Stimulated activated CD8-positive, alpha-beta memory T cell treated with anti-CD3 and anti-CD28 coated beads, Interleukin-2, amount 100 ng/mL, for 48 hours (primary cell): ENCODE results near the gene HBE1.
"Not testable (repeated sequence)": the region's sequence is repeated elsewhere in the genome, so short reads cannot be mapped to it uniquely, and the experiment has no call there.

Experiments
- DNase-seq, 2 donors: peaks; one replicate each; pipeline ENCODE4 v3.0.0-alpha.2; 2020; ENCODE audit warnings: low read depth in 2 of 2

Gene HBE1

DNA sequence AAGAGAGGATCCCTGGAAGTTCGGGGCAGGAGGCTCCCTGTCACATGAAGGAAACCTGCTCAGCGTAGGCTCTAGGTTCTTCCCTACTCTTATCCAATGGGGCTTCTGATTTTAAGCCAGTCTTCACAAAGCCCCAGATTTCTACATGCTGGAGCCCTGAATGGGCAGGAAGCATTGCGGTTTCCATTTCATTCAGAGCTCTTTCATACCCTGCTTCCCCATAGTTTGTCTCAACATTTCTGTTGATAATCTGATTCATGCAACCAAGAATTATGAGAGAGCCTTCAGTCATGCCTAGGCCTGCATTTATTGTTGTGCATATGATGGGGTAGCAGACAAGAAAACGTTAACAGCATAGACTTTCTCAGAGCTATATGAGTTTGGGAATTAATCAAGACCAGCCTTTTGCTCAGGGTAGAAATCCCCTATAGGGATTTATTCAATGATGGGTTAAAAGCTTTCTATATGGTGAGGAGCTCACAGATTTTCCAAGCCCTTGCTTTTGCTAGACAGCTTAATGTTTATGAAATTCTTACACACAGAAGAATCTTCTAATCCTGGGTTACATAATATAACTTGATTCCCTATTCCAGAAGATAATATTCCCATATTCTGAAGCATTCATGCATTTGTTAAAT is 16.1 kb upstream of the HBE1 start:
- DNase-seq, result no peak

- DNase-seq, result no peak
These were observed 14.9 kb upstream of the HBE1 start for GRCh38 chr11:5284637-5285036.

GRCh38 chr11:5283882-5284281 is 14.1 kb upstream of the HBE1 start:
- DNase-seq, result no peak

DNA sequence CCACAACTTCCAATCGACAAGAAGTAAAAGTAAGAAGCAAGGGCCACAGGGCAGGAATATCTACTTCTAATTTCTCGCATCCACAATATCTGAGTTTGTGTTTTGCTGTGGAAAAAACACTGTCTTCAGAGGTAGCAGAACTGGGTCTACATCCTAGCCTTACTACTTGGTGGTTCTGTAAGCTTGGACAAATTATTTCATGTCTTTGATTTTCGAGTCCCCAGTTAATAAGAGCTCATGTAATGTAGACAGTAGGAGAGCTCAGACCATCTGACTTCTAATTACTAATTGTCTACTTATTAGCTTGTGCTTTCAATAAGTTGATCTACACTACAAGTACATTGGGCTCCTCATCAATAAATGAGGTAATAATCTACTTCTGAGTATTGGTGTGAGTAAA is 13.3 kb upstream of the HBE1 start:
- DNase-seq, result no peak

DNA sequence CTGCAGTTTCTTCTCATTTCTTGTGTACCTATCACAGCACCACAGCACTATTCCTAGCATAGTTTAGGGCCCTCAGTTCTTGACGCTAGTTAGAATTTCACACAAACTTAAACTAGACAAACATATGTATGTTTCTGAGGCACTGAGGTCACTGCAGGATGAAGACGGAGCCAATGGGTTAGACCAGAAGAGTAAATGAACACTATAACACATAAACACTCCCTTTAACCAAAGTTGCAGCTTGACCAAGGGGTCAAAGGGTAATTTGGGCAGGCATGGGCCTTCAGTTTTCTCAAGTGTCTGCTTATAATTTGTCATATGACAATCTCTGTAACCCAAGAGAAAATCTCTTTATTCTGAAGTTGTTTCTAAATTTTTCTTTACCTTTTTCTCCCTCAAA is 12.9 kb upstream of the HBE1 start:
- no peak for DNase-seq

GRCh38 chr11:5281596-5281995 is 11.9 kb upstream of the HBE1 start:
- DNase-seq, result no peak

- peak in 1 of 2 donors; percentile 3 for DNase-seq
These were observed 10.9 kb upstream of the HBE1 start for GRCh38 chr11:5280582-5281102.

- no peak for DNase-seq
These were observed 9.8 kb upstream of the HBE1 start for GRCh38 chr11:5279471-5280090.

DNA sequence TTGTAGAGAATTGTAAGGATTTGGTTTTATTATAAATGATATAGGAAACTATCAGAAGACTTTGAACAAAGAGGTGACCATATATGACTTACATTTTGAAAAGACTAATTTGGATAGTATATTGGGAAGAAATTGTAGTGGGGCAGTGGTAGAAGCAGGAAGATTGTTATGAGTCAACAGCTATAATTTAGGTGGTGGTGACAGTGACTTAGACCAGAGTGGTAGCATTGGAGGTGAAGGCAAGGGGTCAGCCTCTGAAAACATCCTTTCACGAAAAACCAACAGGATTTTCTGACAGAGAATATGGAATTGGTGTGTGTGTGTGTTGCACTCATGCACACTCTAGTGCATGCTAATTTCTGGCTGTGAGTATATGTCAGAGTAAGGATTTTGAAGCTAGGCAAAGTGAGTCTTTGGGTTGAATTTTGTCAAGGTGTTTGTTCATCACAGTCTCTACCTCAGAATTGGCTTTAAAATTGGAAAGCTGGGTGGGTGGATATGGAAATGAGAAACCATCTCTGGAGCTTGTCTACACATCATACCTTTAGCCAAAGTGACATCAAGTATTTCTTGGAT is 8.2 kb upstream of the HBE1 start:
- no peak for DNase-seq

DNA sequence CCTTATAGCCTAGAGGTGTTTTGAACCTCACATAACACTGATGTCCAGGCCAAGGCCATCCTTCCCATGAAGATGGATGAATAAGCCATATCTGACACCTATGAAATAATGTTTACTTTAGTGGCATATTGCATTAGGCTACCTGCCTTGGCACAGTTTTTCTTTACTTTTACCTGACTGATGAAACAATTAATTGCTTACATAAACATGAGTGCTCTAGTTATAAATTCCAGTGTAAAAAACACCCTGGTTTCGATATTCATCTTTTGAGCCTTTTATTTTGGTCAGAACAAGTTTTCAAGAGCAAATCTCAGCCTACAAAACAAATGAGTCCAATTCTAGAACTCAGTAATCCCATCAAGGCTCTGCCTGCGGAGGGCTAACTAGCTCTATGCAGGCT is 7.0 kb upstream of the HBE1 start:
- DNase-seq, result no peak

DNA sequence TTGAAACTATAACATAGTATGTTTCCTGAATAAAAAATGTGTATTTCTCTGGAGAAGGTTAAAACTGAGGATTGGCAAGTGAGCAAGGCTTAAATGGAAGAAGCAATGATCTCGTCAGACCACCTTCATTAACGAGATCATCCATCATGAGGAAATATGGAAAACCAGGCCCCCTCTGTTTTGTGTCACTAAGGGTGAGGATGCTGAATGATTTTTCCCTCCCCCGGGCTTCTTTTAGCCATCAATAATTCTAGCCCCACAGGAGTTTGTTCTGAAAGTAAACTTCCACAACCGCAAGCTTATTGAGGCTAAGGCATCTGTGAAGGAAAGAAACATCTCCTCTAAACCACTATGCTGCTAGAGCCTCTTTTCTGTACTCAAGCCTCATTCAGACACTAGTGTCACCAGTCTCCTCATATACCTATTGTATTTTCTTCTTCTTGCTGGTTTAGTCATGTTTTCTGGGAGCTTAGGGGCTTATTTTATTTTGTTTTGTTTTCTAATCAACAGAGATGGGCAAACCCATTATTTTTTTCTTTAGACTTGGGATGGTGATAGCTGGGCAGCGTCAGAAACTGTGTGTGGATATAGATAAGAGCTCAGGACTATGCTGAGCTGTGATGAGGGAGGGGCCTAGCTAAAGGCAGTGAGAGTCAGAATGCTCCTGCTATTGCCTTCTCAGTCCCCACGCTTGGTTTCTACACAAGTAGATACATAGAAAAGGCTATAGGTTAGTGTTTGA is 5.8 kb upstream of the HBE1 start:
- DNase-seq, result no peak

DNA sequence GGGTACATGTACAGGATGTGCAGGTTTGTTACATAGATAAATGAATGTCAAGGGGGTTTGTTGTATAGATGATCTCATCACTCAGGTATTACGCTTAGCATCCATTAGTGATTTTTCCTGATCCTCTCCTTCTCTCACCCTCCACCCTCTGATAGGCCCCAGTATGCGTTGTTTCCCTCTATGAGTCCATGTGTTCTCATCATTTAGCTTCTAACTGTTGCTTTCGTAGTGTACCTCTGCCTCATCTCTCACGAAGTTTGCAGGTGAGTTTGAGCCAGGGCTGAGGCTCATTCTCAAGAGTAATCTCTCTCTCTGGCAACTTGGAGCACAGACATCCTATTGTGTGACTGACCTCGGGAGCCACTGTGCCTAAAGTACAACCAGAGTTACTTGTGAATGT is 4.7 kb upstream of the HBE1 start:
- no peak for DNase-seq

DNA sequence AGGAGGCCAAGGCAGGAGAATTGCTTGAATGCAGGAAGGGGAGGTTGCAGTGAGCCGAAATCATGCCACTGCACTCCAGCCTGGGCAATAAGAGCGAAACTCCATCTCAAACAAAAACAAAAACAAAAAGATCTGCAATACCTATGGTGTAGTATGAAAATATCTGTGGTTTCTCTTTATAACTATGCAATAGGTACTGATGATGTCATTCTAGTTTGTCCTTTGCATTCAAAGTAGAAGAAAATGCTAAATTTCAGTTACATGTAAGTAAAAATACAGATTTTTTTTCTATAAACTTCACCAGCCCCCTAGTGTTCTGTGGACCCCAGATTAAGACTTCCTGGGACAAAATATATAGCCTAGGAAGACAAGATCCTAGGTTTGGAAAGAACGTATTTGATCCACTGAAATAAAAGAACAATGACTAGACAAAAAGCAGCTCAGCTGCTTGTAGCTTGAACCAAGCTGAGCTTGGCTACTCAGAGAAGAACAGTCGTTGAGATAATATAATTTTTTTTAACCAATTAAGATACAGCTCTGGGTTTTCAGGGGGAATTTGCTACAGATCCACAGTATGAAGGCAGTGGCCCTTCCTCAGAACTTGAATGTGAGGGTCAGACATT is 2.8 kb upstream of the HBE1 start:
- DNase-seq, result no peak

DNA sequence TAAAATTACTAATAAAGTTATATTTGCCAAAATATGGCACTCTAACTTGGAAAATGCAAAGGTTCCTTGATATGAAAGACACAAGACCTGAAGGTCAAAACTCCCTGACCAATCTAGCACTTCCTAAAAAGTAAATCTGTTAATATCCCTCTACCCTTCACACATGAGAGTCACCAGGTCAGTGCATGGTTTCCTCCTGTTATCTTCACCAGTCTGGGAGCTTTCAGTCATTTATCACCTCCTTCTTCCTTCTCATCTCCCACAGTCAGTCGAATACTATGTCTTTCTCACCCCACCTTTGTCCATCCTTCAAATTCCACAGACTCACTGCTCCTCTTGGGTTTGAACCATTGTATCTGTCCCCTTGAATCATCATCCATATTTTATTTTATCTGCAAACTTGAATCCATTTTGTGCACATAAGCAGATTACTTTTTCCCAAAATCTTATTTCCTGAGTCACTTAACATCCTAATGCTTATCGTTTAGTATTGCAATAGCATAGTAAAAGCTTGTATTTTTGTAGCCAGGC is 2.6 kb downstream of the HBE1 start:
- DNase-seq, result no peak

DNA sequence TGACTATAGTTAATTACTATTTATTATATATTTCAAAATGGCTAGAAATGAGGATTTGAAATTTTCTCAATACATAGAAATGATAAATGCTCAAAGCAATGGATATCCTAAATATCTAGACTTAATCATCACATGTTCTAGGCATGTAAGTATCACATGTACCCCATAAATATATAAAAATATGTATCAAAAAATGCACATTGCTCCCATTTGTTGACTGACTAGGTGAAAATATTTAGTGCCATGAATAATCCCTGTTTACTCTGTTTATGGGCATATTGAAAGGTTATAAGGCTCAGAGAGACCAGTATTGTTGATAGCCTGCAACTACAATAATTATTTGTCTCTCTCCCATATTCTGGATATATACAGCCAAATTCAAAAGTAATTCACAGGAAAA is 3.1 kb downstream of the HBE1 start:
- DNase-seq, result no peak

DNA sequence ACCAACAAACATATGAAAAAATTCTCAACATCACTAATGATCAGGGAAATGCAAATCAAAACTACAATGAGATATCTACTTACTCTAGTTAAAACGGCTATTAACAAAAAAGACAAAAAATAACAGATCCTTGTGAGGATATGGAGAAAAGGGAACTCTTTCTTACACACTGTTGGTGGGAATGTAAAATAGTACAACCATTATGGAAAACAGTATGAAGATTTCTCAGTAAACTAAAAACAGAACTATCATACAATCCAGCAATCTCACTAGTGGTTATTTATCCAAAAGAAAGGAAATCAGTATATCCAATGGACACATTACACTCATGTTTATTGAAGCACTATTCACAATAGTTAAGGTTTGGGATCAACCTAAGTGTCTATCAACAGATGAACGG is 3.9 kb downstream of the HBE1 start:
- DNase-seq, result no peak

- no peak for DNase-seq
These were observed 11.0 kb downstream of the HBE1 start for GRCh38 chr11:5258543-5259262.

DNA sequence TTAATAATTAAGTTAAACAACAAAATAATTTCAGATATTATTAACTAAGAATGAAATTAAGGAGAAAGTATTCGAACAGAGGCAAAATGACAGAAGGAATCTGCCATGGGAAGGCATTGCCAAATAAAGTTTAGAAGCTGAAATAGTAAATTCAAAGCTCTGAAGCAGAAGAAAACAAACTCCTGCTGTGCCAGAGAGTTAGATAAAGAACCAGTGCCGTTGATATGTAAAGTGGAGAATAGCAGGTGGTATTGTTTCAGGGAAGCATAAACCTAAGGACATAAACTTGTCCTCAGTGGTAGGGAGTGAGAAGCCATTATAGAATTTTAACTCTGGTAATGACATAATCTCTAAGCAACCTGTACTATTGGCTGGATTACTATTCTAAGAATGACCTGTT is 12.4 kb downstream of the HBE1 start:
- DNase-seq, result no peak

DNA sequence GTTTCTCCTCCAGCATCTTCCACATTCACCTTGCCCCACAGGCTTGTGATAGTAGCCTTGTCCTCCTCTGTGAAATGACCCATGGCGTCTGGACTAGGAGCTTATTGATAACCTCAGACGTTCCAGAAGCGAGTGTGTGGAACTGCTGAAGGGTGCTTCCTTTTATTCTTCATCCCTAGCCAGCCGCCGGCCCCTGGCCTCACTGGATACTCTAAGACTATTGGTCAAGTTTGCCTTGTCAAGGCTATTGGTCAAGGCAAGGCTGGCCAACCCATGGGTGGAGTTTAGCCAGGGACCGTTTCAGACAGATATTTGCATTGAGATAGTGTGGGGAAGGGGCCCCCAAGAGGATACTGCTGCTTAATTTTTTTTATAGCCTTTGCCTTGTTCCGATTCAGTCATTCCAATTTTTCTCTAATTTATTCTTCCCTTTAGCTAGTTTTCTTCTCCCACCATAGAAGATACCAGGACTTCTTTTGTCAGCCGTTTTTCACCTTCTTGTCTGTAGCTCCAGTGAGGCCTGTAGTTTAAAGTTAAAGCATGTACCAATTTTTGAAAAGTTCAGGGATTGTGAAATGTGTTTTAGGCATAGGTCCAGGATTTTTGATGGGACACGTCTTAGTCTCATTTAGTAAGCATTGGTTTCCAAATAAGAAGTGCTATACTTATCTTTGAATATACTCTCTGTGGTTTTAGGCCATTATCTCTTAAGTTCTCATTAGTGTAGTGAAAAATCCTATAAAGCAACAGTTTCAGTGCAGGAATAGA is 14.9 kb downstream of the HBE1 start, which contains the start of gene HBG2:
Gene HBG2 (minus strand): TSS at position 136 of the 768 bp plus-strand sequence. CDS start 53 bp downstream, at position 83.
- not testable (repeated sequence) for DNase-seq

DNA sequence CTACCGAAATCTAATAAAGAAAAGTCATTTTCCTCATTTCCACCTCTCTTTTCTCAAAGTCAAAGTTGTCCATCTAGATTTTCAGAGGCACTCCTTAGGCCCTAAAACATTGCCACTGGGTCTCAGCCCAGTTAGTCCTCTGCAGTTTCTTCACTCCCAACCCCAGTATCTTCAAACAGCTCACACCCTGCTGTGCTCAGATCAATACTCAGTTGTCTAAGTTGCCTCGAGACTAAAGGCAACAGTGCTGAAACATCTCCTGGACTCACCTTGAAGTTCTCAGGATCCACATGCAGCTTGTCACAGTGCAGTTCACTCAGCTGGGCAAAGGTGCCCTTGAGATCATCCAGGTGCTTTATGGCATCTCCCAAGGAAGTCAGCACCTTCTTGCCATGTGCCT is 15.7 kb downstream of the HBE1 start:
- not testable (repeated sequence) for DNase-seq
